Left lung (tissue), 10 donors: ENCODE data around the gene VPS35L. TPM values are rescaled to one million over a fixed set of nuclear protein-coding genes. Genes with fewer than 3 reads are reported as not detected.
"Not testable (repeated sequence)": the region's sequence is repeated elsewhere in the genome, so short reads cannot be mapped to it uniquely, and the experiment has no call there.

Source experiments
- ATAC-seq: fragments of 200-7000 bp; cut with Tn5 transposase; one replicate; pipeline ENCODE4 v1.9.1; 2020; ENCODE audit warnings: moderate library complexity
- DNase-seq, 4 donors: peaks; one replicate each; pipeline ENCODE4 v3.0.0-alpha.2; 2013 to 2020
- H3K27ac ChIP-seq, 2 donors: fragments of 200-600 bp; sonication (generic) in 1 of 2; one replicate each; pipeline versions ENCODE4 v1.5.0 to v1.8.0; 2020 to 2021
- H3K27me3 ChIP-seq, 2 donors: fragments of 200-600 bp; sonication (generic) in 1 of 2; one replicate each; pipeline versions ENCODE4 v1.5.0 to v1.8.0; 2020 to 2021
- H3K36me3 ChIP-seq, 2 donors: fragments of 200-600 bp; sonication (generic) in 1 of 2; one replicate each; pipeline versions ENCODE4 v1.5.0 to v1.8.0; 2020 to 2021
- H3K4me1 ChIP-seq, 2 donors: fragments of 200-600 bp; one replicate each; pipeline ENCODE4 v1.8.0; 2021
- H3K4me3 ChIP-seq, 2 donors: fragments of 200-600 bp; sonication (generic) in 1 of 2; one replicate each; pipeline versions ENCODE4 v1.5.0 to v1.8.0; 2020 to 2021; ENCODE audit warnings: mild to moderate bottlenecking in 1 of 2
- H3K9me3 ChIP-seq, 2 donors: fragments of 200-600 bp; sonication (generic) in 1 of 2; one replicate each; pipeline versions ENCODE4 v1.5.0 to v1.8.0; 2020 to 2021
- CTCF ChIP-seq, 2 donors: fragments of 200-600 bp; sonication (generic) in 1 of 2; IDR thresholded peaks; one replicate each; pipeline versions ENCODE4 v1.5.0 to v1.8.0; 2021; ENCODE audit warnings: antibody characterized with exemption in 2 of 2
- intact Hi-C, 2 donors: fragments of 100-400 bp; cut with DNase I; formaldehyde crosslinking; loops; one replicate each; pipeline versions ENCODE4 v1.11.2 to v1.14.2; 2022
- polyA plus RNA-seq, 6 donors: library from polyadenylated mRNA; unstranded; fragments of 120-200 nt; gene quantifications; one replicate each; pipeline ENCODE4 v1.2.1, GENCODE V29; 2013; ENCODE audit not compliant: insufficient read length in 6 of 6
- total RNA-seq, 2 donors: library from RNA; stranded (reverse); fragmentation: NEBNext Ultra II Directional; extraction: Animal tissue kit (Norgen Biotek cat#: 25700); gene quantifications; one replicate each; pipeline ENCODE4 v1.2.1, GENCODE V29; 2021
- donor health status: DM: no; HTN: yes; CAD: no.
- donor health status: DM: no; HTN: no; CAD: no.

Gene VPS35L
- total and polyA plus RNA-seq, 8 donors: 54.8 to 70.2 (median 57.7) TPM

- intact Hi-C loops: no loop called here
- no peak overlapping the region for H3K4me3 ChIP-seq
- H3K36me3 ChIP-seq: peaks cover 0 to 78% of the 10 kb centered on the region in 2 donors
- no peak for TF ChIP-seq CTCF (IDR thresholded peaks at IDR 0.05)
- ATAC-seq (no peak), DNase-seq (no peak)
- H3K4me1 ChIP-seq: no peaks in the 10 kb centered on the region
- H3K27me3 ChIP-seq: no peaks in the 10 kb centered on the region
- H3K9me3 ChIP-seq: no peaks in the 10 kb centered on the region
- no peak overlapping the region for H3K27ac ChIP-seq
Observed at GRCh38 chr16:19678804-19679203, 123.3 kb downstream of the VPS35L start.

- peaks cover 0 to 78% of the 10 kb centered on the region in 2 donors for H3K36me3 ChIP-seq
- H3K9me3 ChIP-seq, H3K4me1 ChIP-seq, H3K4me3 ChIP-seq, intact Hi-C loops, ATAC-seq, H3K27me3 ChIP-seq, DNase-seq, H3K27ac ChIP-seq: not testable (repeated sequence)
Observed at GRCh38 chr16:19679281-19679680, 123.8 kb downstream of the VPS35L start.

GRCh38 chr16:19680881-19681340, 125.4 kb downstream of the VPS35L start:
- ATAC-seq (no peak), DNase-seq (no peak)
- peaks cover 0 to 75% of the 10 kb centered on the region in 2 donors for H3K36me3 ChIP-seq
- no peaks in the 10 kb centered on the region for H3K4me1 ChIP-seq
- TF ChIP-seq CTCF (IDR thresholded peaks at IDR 0.05): no peak
- intact Hi-C loops: no loop called here
- H3K27ac ChIP-seq: no peak overlapping the region
- no peaks in the 10 kb centered on the region for H3K27me3 ChIP-seq
- H3K4me3 ChIP-seq: no peak overlapping the region
- no peaks in the 10 kb centered on the region for H3K9me3 ChIP-seq

- Histone ChIP-seq H3K4me3 (no peak overlapping the region), H3K36me3 (peaks cover 0 to 75% of the 10 kb centered on the region in 2 donors), H3K27me3 (no peaks in the 10 kb centered on the region), H3K27ac (no peak overlapping the region), H3K4me1 (no peaks in the 10 kb centered on the region), H3K9me3 (no peaks in the 10 kb centered on the region)
- intact Hi-C loops: no loop called here
- TF ChIP-seq CTCF (IDR thresholded peaks at IDR 0.05): no peak
- DNase-seq: no peak
- ATAC-seq: no peak
Observed at GRCh38 chr16:19681637-19682036, 126.1 kb downstream of the VPS35L start.

GRCh38 chr16:19683453-19684236, 128.1 kb downstream of the VPS35L start:
- intact Hi-C loops: no loop called here
- H3K4me3 ChIP-seq: no peak overlapping the region
- no peak for TF ChIP-seq CTCF (IDR thresholded peaks at IDR 0.05)
- peaks cover 0 to 72% of the 10 kb centered on the region in 2 donors for H3K36me3 ChIP-seq
- H3K9me3 ChIP-seq: no peaks in the 10 kb centered on the region
- DNase-seq (no peak), ATAC-seq (no peak)
- H3K27me3 ChIP-seq: no peaks in the 10 kb centered on the region
- no peaks in the 10 kb centered on the region for H3K4me1 ChIP-seq
- H3K27ac ChIP-seq: no peak overlapping the region
